ENCODE data around the gene ISM2.

ISM2 gene

GRCh38 chr14:77508249-77508648 lies 9.6 kb upstream of the ISM2 start:
- Histone ChIP-seq H3K27ac (ENCODE audit: low read length) (no peak overlapping the region), H3K27me3 (ENCODE audit: low read depth, low read length) (no peaks in the 10 kb centered on the region), H2AFZ (ENCODE audit: low read depth, low read length) (no peak overlapping the region), H4K20me1 (ENCODE audit: insufficient read depth, low read length) (no peaks in the 10 kb centered on the region), H3K36me3 (replicated peaks; ENCODE audit: low read depth, low read length) (peaks cover 7% of the 10 kb centered on the region), H3K4me1 (ENCODE audit: low read length) (no peaks in the 10 kb centered on the region), H3K9ac (ENCODE audit: low read length) (no peak overlapping the region), H3K79me2 (ENCODE audit: low read length) (no peaks in the 10 kb centered on the region), H3K4me3 (ENCODE audit: low read length) (no peak overlapping the region), H3K4me2 (ENCODE audit: low read length) (no peak overlapping the region), H3K9me3 (ENCODE audit: insufficient read depth, low read length) (no peaks in the 10 kb centered on the region)
- TF ChIP-seq EZH2phosphoT487 (IDR thresholded peaks at IDR 0.05; ENCODE audit: low read depth) (no peak), CTCF (IDR thresholded peaks at IDR 0.05; ENCODE audit: low read depth, low read length) (no peak)

- Histone ChIP-seq H3K4me1 (ENCODE audit: low read length) (no peaks in the 10 kb centered on the region), H3K27ac (ENCODE audit: low read length) (no peak overlapping the region), H3K9ac (ENCODE audit: low read length) (no peak overlapping the region), H3K4me3 (ENCODE audit: low read length) (no peak overlapping the region), H3K4me2 (ENCODE audit: low read length) (no peak overlapping the region), H3K27me3 (ENCODE audit: low read depth, low read length) (no peaks in the 10 kb centered on the region), H3K79me2 (ENCODE audit: low read length) (no peaks in the 10 kb centered on the region), H3K9me3 (ENCODE audit: insufficient read depth, low read length) (no peaks in the 10 kb centered on the region), H4K20me1 (ENCODE audit: insufficient read depth, low read length) (no peaks in the 10 kb centered on the region), H3K36me3 (replicated peaks; ENCODE audit: low read depth, low read length) (peaks cover 7% of the 10 kb centered on the region), H2AFZ (ENCODE audit: low read depth, low read length) (no peak overlapping the region)
- TF ChIP-seq EZH2phosphoT487 (IDR thresholded peaks at IDR 0.05; ENCODE audit: low read depth) (no peak), CTCF (IDR thresholded peaks at IDR 0.05; ENCODE audit: low read depth, low read length) (no peak)
These were observed 9.1 kb upstream of the ISM2 start for GRCh38 chr14:77507762-77508161.

- no peak overlapping the region for H3K4me3 ChIP-seq (ENCODE audit: low read length)
- H4K20me1 ChIP-seq (ENCODE audit: insufficient read depth, low read length), result no peaks in the 10 kb centered on the region
- H3K36me3 ChIP-seq (replicated peaks; ENCODE audit: low read depth, low read length), result no peaks in the 10 kb centered on the region
- no peaks in the 10 kb centered on the region for H3K27me3 ChIP-seq (ENCODE audit: low read depth, low read length)
- H3K9me3 ChIP-seq (ENCODE audit: insufficient read depth, low read length), result no peaks in the 10 kb centered on the region
- no peaks in the 10 kb centered on the region for H3K79me2 ChIP-seq (ENCODE audit: low read length)
- H3K9ac ChIP-seq (ENCODE audit: low read length), result no peak overlapping the region
- no peaks in the 10 kb centered on the region for H3K4me1 ChIP-seq (ENCODE audit: low read length)
- H2AFZ ChIP-seq (ENCODE audit: low read depth, low read length), result no peak overlapping the region
- H3K4me2 ChIP-seq (ENCODE audit: low read length), result no peak overlapping the region
- TF ChIP-seq CTCF (IDR thresholded peaks at IDR 0.05; ENCODE audit: low read depth, low read length), result no peak
- no peak for TF ChIP-seq EZH2phosphoT487 (IDR thresholded peaks at IDR 0.05; ENCODE audit: low read depth)
- H3K27ac ChIP-seq (ENCODE audit: low read length), result no peak overlapping the region
These were observed 6.4 kb upstream of the ISM2 start for GRCh38 chr14:77505031-77505430.

- no peak overlapping the region for H3K27ac ChIP-seq (ENCODE audit: low read length)
- H3K9ac ChIP-seq (ENCODE audit: low read length), result no peak overlapping the region
- H3K4me3 ChIP-seq (ENCODE audit: low read length), result no peak overlapping the region
- no peaks in the 10 kb centered on the region for H3K9me3 ChIP-seq (ENCODE audit: insufficient read depth, low read length)
- no peaks in the 10 kb centered on the region for H3K27me3 ChIP-seq (ENCODE audit: low read depth, low read length)
- H3K36me3 ChIP-seq (replicated peaks; ENCODE audit: low read depth, low read length), result no peaks in the 10 kb centered on the region
- TF ChIP-seq CTCF (IDR thresholded peaks at IDR 0.05; ENCODE audit: low read depth, low read length) (no peak), EZH2phosphoT487 (IDR thresholded peaks at IDR 0.05; ENCODE audit: low read depth) (no peak)
- no peak overlapping the region for H3K4me2 ChIP-seq (ENCODE audit: low read length)
- H4K20me1 ChIP-seq (ENCODE audit: insufficient read depth, low read length), result no peaks in the 10 kb centered on the region
- no peaks in the 10 kb centered on the region for H3K79me2 ChIP-seq (ENCODE audit: low read length)
- H2AFZ ChIP-seq (ENCODE audit: low read depth, low read length), result no peak overlapping the region
- no peaks in the 10 kb centered on the region for H3K4me1 ChIP-seq (ENCODE audit: low read length)
These were observed 4.5 kb upstream of the ISM2 start for GRCh38 chr14:77503138-77503537.
